ENCODE measurements around the gene CLCN1.

- no peak for TF ChIP-seq CTCF (conservative IDR thresholded peaks at IDR 0.05; ENCODE audit: low read depth, low read length)
- TF ChIP-seq EZH2 (IDR thresholded peaks at IDR 0.05; ENCODE audit: borderline replicate concordance, low read depth, low read length, poor library complexity, severe bottlenecking): no peak
Observed at GRCh38 chr7:143296686-143297085, 19.2 kb upstream of the CLCN1 start.

All from A673 (cell line).